Neural progenitor cell (in vitro differentiated cells): ENCODE measurements around the gene HSD17B4. TPM values are rescaled to one million over a fixed set of nuclear protein-coding genes. Genes with fewer than 3 reads are reported as not detected.
A peak's percentile ranks its signal among the peaks of the same experiment; 100 is the strongest.

Experiments
- DNase-seq: peaks from one replicate; pipeline ENCODE4 v3.0.0-alpha.2; 2016; ENCODE audit warnings: low spot score
- H2AFZ ChIP-seq: fragments of 200-600 bp; sonication (generic); replicated peaks from 2 replicates; pipeline ENCODE4 v1.6.1; 2016; ENCODE audit warnings: antibody characterized with exemption
- H3F3A ChIP-seq: fragments of 200-600 bp; sonication (generic); 2 replicates; pipeline ENCODE4 v1.6.1; 2016; ENCODE audit warnings: antibody characterized with exemption, low read depth
- H3K27ac ChIP-seq: fragments of 200-600 bp; sonication (generic); 2 replicates; pipeline ENCODE4 v1.5.1; 2016; ENCODE audit warnings: mild to moderate bottlenecking
- H3K27me3 ChIP-seq: fragments of 200-600 bp; sonication (generic); 2 replicates; pipeline ENCODE4 v1.6.1; 2016; ENCODE audit warnings: mild to moderate bottlenecking, moderate library complexity
- H3K36me3 ChIP-seq: fragments of 200-600 bp; sonication (generic); 2 replicates; pipeline ENCODE4 v1.5.1; 2016
- H3K4me1 ChIP-seq: fragments of 200-600 bp; sonication (generic); 2 replicates; pipeline ENCODE4 v1.6.1; 2016; ENCODE audit warnings: mixed run types
- H3K4me2 ChIP-seq: fragments of 200-600 bp; sonication (generic); 2 replicates; pipeline ENCODE4 v1.6.1; 2016
- H3K4me3 ChIP-seq: fragments of 200-600 bp; sonication (generic); 2 replicates; pipeline ENCODE4 v1.5.1; 2016
- H3K79me2 ChIP-seq: fragments of 200-600 bp; sonication (generic); 2 replicates; pipeline ENCODE4 v1.6.1; 2016; ENCODE audit warnings: low read depth
- H3K9ac ChIP-seq: fragments of 200-600 bp; sonication (generic); 2 replicates; pipeline ENCODE4 v1.6.1; 2016
- H3K9me3 ChIP-seq: fragments of 200-600 bp; sonication (generic); 2 replicates; pipeline ENCODE4 v1.5.1; 2016; ENCODE audit warnings: low read depth
- H4K20me1 ChIP-seq: fragments of 200-600 bp; sonication (generic); 2 replicates; pipeline ENCODE4 v1.6.1; 2016; ENCODE audit warnings: low read depth
- H3K27ac Mint-ChIP-seq: 3 replicates; pipeline ENCODE4 v1.8.0; 2021; ENCODE audit warnings: mixed read lengths
- H3K27me3 Mint-ChIP-seq: 2 replicates; pipeline ENCODE4 v1.8.0; 2022; ENCODE audit warnings: low read depth, mild to moderate bottlenecking, inconsistent platforms, moderate library complexity, mixed read lengths; ENCODE audit not compliant: insufficient read depth
- H3K36me3 Mint-ChIP-seq: 3 replicates; pipeline ENCODE4 v1.8.0; 2021; ENCODE audit warnings: mixed read lengths
- H3K4me1 Mint-ChIP-seq: 3 replicates; pipeline ENCODE4 v1.8.0; 2021; ENCODE audit warnings: mixed read lengths
- H3K4me3 Mint-ChIP-seq: 3 replicates; pipeline ENCODE4 v1.8.0; 2021; ENCODE audit warnings: mild to moderate bottlenecking, moderate library complexity, mixed read lengths
- H3K9me3 Mint-ChIP-seq: 3 replicates; pipeline ENCODE4 v1.8.0; 2020; ENCODE audit warnings: mixed read lengths
- EZH2 ChIP-seq: fragments of 200-600 bp; sonication (generic); IDR thresholded peaks from 2 replicates; pipeline ENCODE4 v1.6.1; 2017; ENCODE audit warnings: antibody characterized with exemption, mild to moderate bottlenecking, moderate library complexity
- EZH2phosphoT487 ChIP-seq: fragments of 200-600 bp; sonication (generic); IDR thresholded peaks from 2 replicates; pipeline ENCODE4 v1.6.1; 2017; ENCODE audit warnings: antibody characterized with exemption
- total RNA-seq: library from RNA; depleted of rRNA; stranded (reverse); fragments of >200 nt; gene quantifications from 2 replicates; pipeline ENCODE4 v1.2.3, GENCODE V29; 2015; ENCODE audit warnings: low replicate concordance
- TF ChIP-seq, protein P1 (sequence below): fragments of 200-600 bp; sonication (generic); IDR thresholded peaks from 2 replicates; pipeline ENCODE4 v1.5.1; 2017; ENCODE audit warnings: antibody characterized with exemption, mild to moderate bottlenecking

Gene HSD17B4
- total RNA-seq, 1 donor from 2014 or later, result 306 TPM

DNA sequence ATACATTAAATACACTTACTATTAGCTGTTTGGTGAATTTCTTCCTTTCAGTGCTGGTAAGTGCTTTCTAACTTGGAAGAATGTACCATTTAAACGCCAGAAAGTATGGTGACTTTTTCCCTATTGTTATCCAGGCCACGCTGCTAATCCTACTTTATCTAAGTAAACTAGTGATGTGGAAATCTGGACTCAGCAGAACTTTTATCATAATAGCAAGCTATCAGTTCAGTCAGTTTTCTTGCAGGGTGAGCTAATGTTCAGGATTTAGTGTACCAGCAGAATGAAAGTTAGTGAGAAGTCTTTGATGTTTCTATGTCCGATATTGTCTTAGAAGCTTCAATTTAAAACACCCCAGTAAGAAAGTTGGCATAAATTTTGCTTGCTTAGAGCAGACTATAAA, 72.2 kb downstream of the HSD17B4 start:
- Histone ChIP-seq H4K20me1 (no peaks in the 10 kb centered on the region), H3K27me3 (no peaks in the 10 kb centered on the region), H3K27ac (no peak overlapping the region), H3K4me2 (no peak overlapping the region), H3K79me2 (no peaks in the 10 kb centered on the region), H3K36me3 (peaks cover 4% of the 10 kb centered on the region), H3K9ac (no peak overlapping the region), H3K4me3 (no peak overlapping the region), H3K9me3 (no peaks in the 10 kb centered on the region), H3F3A (peaks cover 3% of the 10 kb centered on the region), H3K4me1 (peaks cover 14% of the 10 kb centered on the region), H2AFZ (no peak overlapping the region)
- no peak overlapping the region for H3K27ac Mint-ChIP-seq
- TF ChIP-seq, protein P1, sequence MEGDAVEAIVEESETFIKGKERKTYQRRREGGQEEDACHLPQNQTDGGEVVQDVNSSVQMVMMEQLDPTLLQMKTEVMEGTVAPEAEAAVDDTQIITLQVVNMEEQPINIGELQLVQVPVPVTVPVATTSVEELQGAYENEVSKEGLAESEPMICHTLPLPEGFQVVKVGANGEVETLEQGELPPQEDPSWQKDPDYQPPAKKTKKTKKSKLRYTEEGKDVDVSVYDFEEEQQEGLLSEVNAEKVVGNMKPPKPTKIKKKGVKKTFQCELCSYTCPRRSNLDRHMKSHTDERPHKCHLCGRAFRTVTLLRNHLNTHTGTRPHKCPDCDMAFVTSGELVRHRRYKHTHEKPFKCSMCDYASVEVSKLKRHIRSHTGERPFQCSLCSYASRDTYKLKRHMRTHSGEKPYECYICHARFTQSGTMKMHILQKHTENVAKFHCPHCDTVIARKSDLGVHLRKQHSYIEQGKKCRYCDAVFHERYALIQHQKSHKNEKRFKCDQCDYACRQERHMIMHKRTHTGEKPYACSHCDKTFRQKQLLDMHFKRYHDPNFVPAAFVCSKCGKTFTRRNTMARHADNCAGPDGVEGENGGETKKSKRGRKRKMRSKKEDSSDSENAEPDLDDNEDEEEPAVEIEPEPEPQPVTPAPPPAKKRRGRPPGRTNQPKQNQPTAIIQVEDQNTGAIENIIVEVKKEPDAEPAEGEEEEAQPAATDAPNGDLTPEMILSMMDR, result no peak
- no peak for TF ChIP-seq EZH2phosphoT487
- TF ChIP-seq EZH2, result no peak
- H3K36me3 Mint-ChIP-seq, result peaks cover 14% of the 10 kb centered on the region
- H3K27me3 Mint-ChIP-seq, result no peaks in the 10 kb centered on the region
- H3K4me3 Mint-ChIP-seq, result no peak overlapping the region
- H3K9me3 Mint-ChIP-seq, result peaks cover 2% of the 10 kb centered on the region
- peaks cover 18% of the 10 kb centered on the region for H3K4me1 Mint-ChIP-seq
- peak; percentile 26 for DNase-seq

DNA sequence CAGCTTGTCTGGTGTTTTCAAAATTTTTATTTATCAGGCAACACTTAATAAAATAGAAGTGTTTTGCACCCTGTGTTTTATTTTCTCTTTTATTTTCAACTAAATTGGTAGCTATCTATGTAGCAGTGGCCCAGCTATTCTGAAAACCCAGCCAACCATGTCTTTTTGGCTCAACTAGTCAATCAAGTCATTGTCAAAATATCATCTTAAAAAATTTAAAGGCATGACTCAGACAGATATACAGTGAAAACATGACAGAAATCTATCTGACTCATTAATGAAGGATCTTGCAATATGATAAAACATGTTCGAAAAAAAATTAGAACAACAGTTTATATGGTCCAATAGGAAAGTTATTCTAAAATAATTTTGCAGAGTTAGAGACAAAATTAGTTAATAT, 75.1 kb downstream of the HSD17B4 start:
- no peaks in the 10 kb centered on the region for H3K79me2 ChIP-seq
- peaks cover 3% of the 10 kb centered on the region for H3F3A ChIP-seq
- no peak overlapping the region for H3K4me3 ChIP-seq

DNA sequence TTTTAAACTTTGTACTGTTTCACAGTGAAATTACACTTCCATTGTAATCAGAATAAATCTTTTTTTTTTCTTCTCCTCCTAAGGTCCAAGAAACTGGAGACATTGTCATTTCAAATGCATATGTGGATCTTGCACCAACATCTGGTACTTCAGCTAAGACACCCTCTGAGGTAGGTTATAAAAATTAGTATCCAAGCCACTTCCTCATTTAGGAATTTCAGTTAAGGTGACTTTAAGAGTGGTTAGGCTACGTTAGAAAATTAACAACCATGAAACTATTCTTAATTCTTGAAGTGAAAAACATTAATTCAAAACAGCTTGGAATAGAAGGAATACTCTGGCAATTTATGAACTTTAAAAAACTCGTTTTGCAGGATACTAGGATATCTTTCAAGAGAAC, 77.5 kb downstream of the HSD17B4 start:
- H3K9me3 ChIP-seq, result no peaks in the 10 kb centered on the region
- no peak overlapping the region for H3K27ac ChIP-seq
- no peaks in the 10 kb centered on the region for H3K79me2 ChIP-seq
- H2AFZ ChIP-seq, result no peak overlapping the region
- H3K4me2 ChIP-seq, result no peak overlapping the region
- H3K27me3 Mint-ChIP-seq, result no peaks in the 10 kb centered on the region
- H3K9me3 Mint-ChIP-seq, result no peaks in the 10 kb centered on the region
- no peak overlapping the region for H3K9ac ChIP-seq
- peaks cover 3% of the 10 kb centered on the region for H3F3A ChIP-seq
- peaks cover 19% of the 10 kb centered on the region for H3K36me3 Mint-ChIP-seq
- H4K20me1 ChIP-seq, result no peaks in the 10 kb centered on the region
- no peaks in the 10 kb centered on the region for H3K27me3 ChIP-seq
- no peak for DNase-seq
- H3K4me3 Mint-ChIP-seq, result no peak overlapping the region
- no peak overlapping the region for H3K27ac Mint-ChIP-seq
- peaks cover 10% of the 10 kb centered on the region for H3K36me3 ChIP-seq
- H3K4me1 ChIP-seq, result peaks cover 9% of the 10 kb centered on the region
- peaks cover 9% of the 10 kb centered on the region for H3K4me1 Mint-ChIP-seq
- H3K4me3 ChIP-seq, result no peak overlapping the region
- TF ChIP-seq EZH2 (no peak), EZH2phosphoT487 (no peak)
- TF ChIP-seq, protein P1, result no peak

More for the DNA sequence above, 75.1 kb downstream of the HSD17B4 start:
- H3K9ac ChIP-seq, result no peak overlapping the region
- peaks cover 10% of the 10 kb centered on the region for H3K36me3 ChIP-seq
- peaks cover 18% of the 10 kb centered on the region for H3K4me1 ChIP-seq
- Mint-ChIP-seq H3K9me3 (no peaks in the 10 kb centered on the region), H3K36me3 (peaks cover 14% of the 10 kb centered on the region), H3K27ac (no peak overlapping the region), H3K4me3 (no peak overlapping the region), H3K4me1 (peaks cover 18% of the 10 kb centered on the region), H3K27me3 (no peaks in the 10 kb centered on the region)
- no peak overlapping the region for H2AFZ ChIP-seq
- H4K20me1 ChIP-seq, result no peaks in the 10 kb centered on the region
- H3K4me2 ChIP-seq, result no peak overlapping the region
- H3K27ac ChIP-seq, result no peak overlapping the region
- no peak for TF ChIP-seq EZH2
- TF ChIP-seq EZH2phosphoT487, result no peak
- TF ChIP-seq, protein P1, result no peak
- no peaks in the 10 kb centered on the region for H3K9me3 ChIP-seq
- DNase-seq, result no peak
- no peaks in the 10 kb centered on the region for H3K27me3 ChIP-seq
